ENCODE data around the gene CDK11A.

The CDK11A gene

GRCh38 chr1:1758059-1758621 lies 34.0 kb upstream of the CDK11A start:
- TF ChIP-seq CTCF (IDR thresholded peaks at IDR 0.05; ENCODE audit: low read length, missing control alignments) = no peak
- DNase-seq (ENCODE audit: low read depth) = no peak
- no peak overlapping the region for H3K4me3 ChIP-seq (replicated peaks; ENCODE audit: low read depth, low read length)

- no peak for TF ChIP-seq CTCF (IDR thresholded peaks at IDR 0.05; ENCODE audit: low read length, missing control alignments)
- H3K4me3 ChIP-seq (replicated peaks; ENCODE audit: low read depth, low read length) = no peak overlapping the region
- no peak for DNase-seq (ENCODE audit: low read depth)
Observed at GRCh38 chr1:1757422-1758058, 33.4 kb upstream of the CDK11A start.

- H3K4me3 ChIP-seq (replicated peaks; ENCODE audit: low read depth, low read length) = no peak overlapping the region
- no peak for TF ChIP-seq CTCF (IDR thresholded peaks at IDR 0.05; ENCODE audit: low read length, missing control alignments)
- no peak for DNase-seq (ENCODE audit: low read depth)
Observed at GRCh38 chr1:1756661-1757421, 32.7 kb upstream of the CDK11A start.

DNA sequence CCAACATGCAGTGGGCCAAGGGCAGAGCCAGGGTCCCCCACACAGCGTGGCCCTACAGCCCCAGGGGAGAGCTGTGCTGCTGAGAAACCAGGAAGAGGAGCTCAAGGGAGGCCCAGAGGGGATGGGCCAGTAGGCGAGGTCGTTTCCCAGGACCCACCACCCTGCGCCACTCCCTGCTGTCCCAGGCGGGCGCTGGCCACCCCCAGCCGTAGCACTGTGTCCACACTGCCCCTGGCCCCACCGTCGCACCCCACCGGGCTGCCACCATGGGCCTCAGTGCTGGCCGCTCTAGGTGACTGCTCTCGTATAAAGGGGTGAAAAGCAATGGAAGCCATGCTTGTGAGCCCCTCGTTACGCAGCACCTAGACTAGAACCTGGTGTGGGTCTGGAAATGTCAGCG lies 31.7 kb upstream of the CDK11A start:
- H3K4me3 ChIP-seq (replicated peaks; ENCODE audit: low read depth, low read length) = no peak overlapping the region
- no peak for TF ChIP-seq CTCF (IDR thresholded peaks at IDR 0.05; ENCODE audit: low read length, missing control alignments)
- no peak for DNase-seq (ENCODE audit: low read depth)

DNA sequence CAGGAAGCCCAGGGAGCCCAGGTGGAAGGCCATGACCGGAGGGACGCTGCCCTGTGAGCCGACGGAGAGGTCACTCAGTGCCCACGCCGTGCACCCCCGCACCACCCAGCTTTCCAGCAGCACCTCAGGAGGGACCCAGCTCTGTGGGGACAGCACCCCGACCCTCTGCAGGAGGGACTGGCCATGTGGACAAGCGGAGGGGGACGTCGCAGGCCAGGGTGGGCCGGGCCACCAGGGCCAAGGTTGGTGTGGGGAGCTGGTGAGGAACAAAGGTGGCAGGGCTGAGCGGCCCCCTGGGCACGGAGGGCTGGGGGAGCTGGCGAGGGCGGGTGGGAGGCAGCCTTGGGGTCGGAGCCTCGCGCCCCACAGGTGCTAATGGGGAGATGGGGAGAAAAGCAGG lies 31.3 kb upstream of the CDK11A start:
- no peak overlapping the region for H3K4me3 ChIP-seq (replicated peaks; ENCODE audit: low read depth, low read length)
- DNase-seq (ENCODE audit: low read depth) = no peak
- TF ChIP-seq CTCF (IDR thresholded peaks at IDR 0.05; ENCODE audit: low read length, missing control alignments) = no peak

- no peak for DNase-seq (ENCODE audit: low read depth)
- H3K4me3 ChIP-seq (replicated peaks; ENCODE audit: low read depth, low read length) = no peak overlapping the region
- TF ChIP-seq CTCF (IDR thresholded peaks at IDR 0.05; ENCODE audit: low read length, missing control alignments) = no peak
Observed at GRCh38 chr1:1754051-1754815, 30.1 kb upstream of the CDK11A start.
